GM12864 (cell line): ENCODE results near the gene USPL1.
A peak's percentile ranks its signal among the peaks of the same experiment; 100 is the strongest.

Source experiments
- DNase-seq: peaks from one replicate; pipeline ENCODE4 v3.0.0-alpha.2; 2011; ENCODE audit warnings: low read depth
- H3K4me3 ChIP-seq: 2 replicates; pipeline ENCODE4 v1.5.1; 2011; ENCODE audit warnings: mild to moderate bottlenecking, low read depth, low read length, control low read depth
- CTCF ChIP-seq: IDR thresholded peaks from 2 replicates; pipeline ENCODE4 v1.5.1; 2011; ENCODE audit warnings: low read depth, mild to moderate bottlenecking, moderate library complexity, low read length, control low read depth, inconsistent platforms; ENCODE audit errors: missing control alignments

Gene USPL1

GRCh38 chr13:30690282-30691188 is 72.8 kb downstream of the USPL1 start:
- DNase-seq = peak; percentile 24
- H3K4me3 ChIP-seq = peak overlapping the region; percentile 24
- no peak for TF ChIP-seq CTCF

DNA sequence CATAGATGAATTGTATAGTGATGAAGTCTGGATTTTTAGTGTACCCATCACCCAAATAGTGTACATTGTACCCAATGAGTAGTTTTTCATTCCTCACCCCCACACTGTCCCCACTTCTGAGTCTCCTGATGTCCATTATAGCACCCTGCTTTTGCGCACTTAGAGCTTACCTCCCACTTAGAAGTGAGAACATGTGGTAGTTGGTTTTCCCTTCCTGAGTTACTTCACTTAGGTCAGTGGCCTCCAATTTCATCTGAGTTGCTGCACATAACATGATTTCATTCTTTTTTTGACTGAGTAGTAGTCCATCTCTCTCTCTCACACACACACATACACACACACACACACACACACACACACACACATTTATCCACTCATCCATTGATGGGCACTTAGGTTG is 74.4 kb downstream of the USPL1 start:
- no peak for DNase-seq
- no peak overlapping the region for H3K4me3 ChIP-seq
- no peak for TF ChIP-seq CTCF

GRCh38 chr13:30696278-30697176 is 78.8 kb downstream of the USPL1 start:
- DNase-seq = no peak
- H3K4me3 ChIP-seq = no peak overlapping the region
- no peak for TF ChIP-seq CTCF

GRCh38 chr13:30697177-30697953 is 79.6 kb downstream of the USPL1 start:
- DNase-seq = no peak
- H3K4me3 ChIP-seq = no peak overlapping the region
- no peak for TF ChIP-seq CTCF

GRCh38 chr13:30697996-30698401 is 80.3 kb downstream of the USPL1 start:
- TF ChIP-seq CTCF = no peak
- no peak for DNase-seq
- H3K4me3 ChIP-seq = no peak overlapping the region

DNA sequence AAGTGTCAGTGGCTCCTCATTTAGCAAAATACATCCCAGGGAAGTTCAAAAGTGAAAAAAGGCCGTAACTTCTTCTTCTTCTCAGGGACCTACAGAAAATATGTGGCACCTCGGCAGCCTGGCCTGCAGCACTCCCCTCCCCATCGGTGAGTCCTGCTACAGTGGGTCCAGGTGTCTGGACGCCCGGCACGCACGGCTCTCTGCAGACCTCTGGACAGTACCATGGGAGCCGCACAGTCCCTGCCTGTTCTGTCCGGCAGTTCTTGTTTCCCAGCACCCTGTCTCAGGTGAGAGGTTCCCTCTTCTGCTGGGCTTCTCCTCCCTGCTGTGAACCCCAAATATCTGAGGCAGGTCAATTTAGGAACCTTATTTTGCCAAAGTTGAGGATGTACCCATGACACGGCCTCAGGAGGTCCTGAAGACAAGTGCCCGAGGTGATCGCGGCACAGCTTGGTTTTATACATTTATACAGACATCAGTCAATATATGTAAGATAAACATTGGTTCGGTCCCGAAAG is 80.8 kb downstream of the USPL1 start:
- no peak for TF ChIP-seq CTCF
- DNase-seq = no peak
- no peak overlapping the region for H3K4me3 ChIP-seq
